GM12878 (cell line): Measurements from ENCODE around the gene CTCFL. TPM values are rescaled to one million over a fixed set of nuclear protein-coding genes. Genes with fewer than 3 reads are reported as not detected.

Experiments used
- BCL11A ChIP-seq: IDR thresholded peaks from 2 replicates; pipeline ENCODE4 v1.6.1; 2011; ENCODE audit warnings: low read depth, low read length
- BHLHE40 ChIP-seq, 2 experiments: fragments of 450-650 bp in 1 of 2; IDR thresholded peaks; 2 replicates each; pipeline ENCODE4 v1.6.1; 2011 to 2017; ENCODE audit warnings: low read depth in 2 of 2, borderline replicate concordance in 1 of 2, improper control_type of control experiment in 1 of 2, low read length in 1 of 2, mild to moderate bottlenecking in 1 of 2
- EED ChIP-seq: sonication (generic); IDR thresholded peaks from 2 replicates; pipeline ENCODE4 v1.6.1; 2016; ENCODE audit warnings: antibody characterized with exemption, low read depth
- HCFC1 ChIP-seq: fragments of 150-350 bp; IDR thresholded peaks from 2 replicates; pipeline ENCODE4 v1.6.1; 2014; ENCODE audit warnings: low read length
- KLF5 ChIP-seq: fragments of 450-650 bp; IDR thresholded peaks from 2 replicates; pipeline ENCODE4 v1.6.1; 2014; ENCODE audit warnings: mild to moderate bottlenecking; ENCODE audit not compliant: partially characterized antibody
- MEF2B ChIP-seq: fragments of 450-650 bp; IDR thresholded peaks from 2 replicates; pipeline ENCODE4 v1.6.1; 2018; ENCODE audit warnings: mild to moderate bottlenecking, moderate library complexity; ENCODE audit not compliant: partially characterized antibody, poor library complexity, severe bottlenecking
- POLR2AphosphoS5 ChIP-seq: IDR thresholded peaks from 2 replicates; pipeline ENCODE4 v1.6.1; 2011; ENCODE audit warnings: mild to moderate bottlenecking, low read length, inconsistent platforms
- RUNX3 ChIP-seq: IDR thresholded peaks from 2 replicates; pipeline ENCODE4 v1.6.1; 2012; ENCODE audit warnings: low read length, inconsistent platforms
- SPI1 ChIP-seq: IDR thresholded peaks from 2 replicates; pipeline ENCODE4 v1.6.1; 2011; ENCODE audit warnings: low read depth, mild to moderate bottlenecking, low read length, moderate library complexity, borderline replicate concordance; ENCODE audit not compliant: insufficient read depth
- TCF3 ChIP-seq: IDR thresholded peaks from 2 replicates; pipeline ENCODE4 v1.6.1; 2012; ENCODE audit warnings: low read depth, mild to moderate bottlenecking, low read length, borderline replicate concordance; ENCODE audit not compliant: insufficient read depth
- ZSCAN29 ChIP-seq: fragments of 450-650 bp; IDR thresholded peaks from 2 replicates; pipeline ENCODE4 v1.6.1; 2017; ENCODE audit warnings: mild to moderate bottlenecking, moderate library complexity
- polyA plus RNA-seq, 11 experiments: library from polyadenylated mRNA; depleted of rRNA in 4 of 11; unstranded in 6 of 11; stranded (reverse) in 5 of 11; fragments of >200 nt; fragmentation: Nextera tagmentation in 4 of 11; fragmentation: Illumina TruSeq in 1 of 11; extraction: Ambion mirVana in 4 of 11; extraction: Trizol in 1 of 11; gene quantifications; 1 replicate in 1 of 11; 2 replicates in 10 of 11; pipeline versions ENCODE4 v1.2.1 to v1.2.3, GENCODE V29; 2011 to 2016; ENCODE audit warnings: inconsistent platforms in 2 of 11, missing spikeins in 2 of 11, low read depth in 1 of 11
- total RNA-seq, 4 experiments: library from RNA; depleted of rRNA in 3 of 4; stranded (reverse); fragments of >200 nt in 3 of 4; fragmentation: Illumina TruSeq in 1 of 4; extraction: Trizol in 1 of 4; gene quantifications; 2 replicates each; pipeline versions ENCODE4 v1.2.1 to v1.2.3, GENCODE V29; 2013 to 2021
- TF ChIP-seq, protein P1 (sequence below): fragments of 450-650 bp; IDR thresholded peaks from 2 replicates; pipeline ENCODE4 v1.6.1; 2017; ENCODE audit warnings: mild to moderate bottlenecking, moderate library complexity
- TF ChIP-seq, protein P2 (sequence below): fragments of 450-650 bp; formaldehyde crosslinking; IDR thresholded peaks from 2 replicates; pipeline ENCODE4 v1.4.0; 2022; ENCODE audit warnings: mild to moderate bottlenecking, moderate library complexity
- TF ChIP-seq, protein P3 (sequence below): fragments of 450-650 bp; IDR thresholded peaks from 2 replicates; pipeline ENCODE4 v1.6.1; 2017; ENCODE audit warnings: borderline replicate concordance
- TF ChIP-seq, protein P4 (sequence below): fragments of 450-650 bp; IDR thresholded peaks from 2 replicates; pipeline ENCODE4 v1.6.1; 2017; ENCODE audit warnings: mild to moderate bottlenecking, moderate library complexity

Gene CTCFL
- total and polyA plus RNA-seq, 10 of the 15 experiments (the other 5 are each of a cell fraction or from before 2014, with no cell fraction given): 0.06 to 0.20 (median 0.11) TPM; not detected in 4

DNA sequence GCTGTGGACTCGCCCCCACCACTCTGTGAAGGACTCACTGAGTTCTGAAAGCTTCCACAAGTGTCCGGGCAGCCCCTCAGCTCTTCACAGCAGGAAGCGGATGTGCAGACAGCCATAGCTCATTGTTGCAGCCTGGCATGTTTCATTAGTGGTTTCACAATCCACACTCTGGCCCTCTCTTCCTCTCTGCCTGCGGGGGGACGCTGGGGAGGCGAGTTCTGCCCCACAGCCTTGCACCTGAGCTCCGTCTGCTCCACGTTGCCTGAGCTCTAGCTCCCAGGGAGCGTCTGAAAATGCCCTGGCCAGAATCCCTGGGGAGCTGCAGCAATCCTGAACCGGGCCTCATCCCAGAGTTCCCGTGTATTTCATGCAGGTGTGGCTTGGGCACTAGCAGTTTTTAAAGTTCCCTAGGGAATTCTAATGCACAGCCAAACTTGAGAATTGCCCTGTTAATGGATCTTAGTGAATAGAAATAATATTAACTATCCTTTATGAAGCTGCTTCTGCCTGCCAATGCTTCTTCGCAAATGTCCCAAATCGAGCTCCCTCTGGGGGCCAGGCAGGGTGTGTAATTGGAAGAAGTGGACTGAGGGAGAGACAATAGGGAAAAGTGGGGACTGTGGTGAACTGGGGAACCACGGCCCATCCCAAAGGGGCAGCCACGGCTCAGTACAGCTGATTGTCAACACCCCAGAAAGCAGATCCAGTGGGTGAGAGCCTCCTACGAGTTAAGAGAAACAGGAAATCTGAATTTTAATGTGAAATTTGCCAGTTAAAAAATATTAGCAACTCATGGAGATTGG, 51.5 kb downstream of the CTCFL start (continued):
- TF ChIP-seq, protein P1, sequence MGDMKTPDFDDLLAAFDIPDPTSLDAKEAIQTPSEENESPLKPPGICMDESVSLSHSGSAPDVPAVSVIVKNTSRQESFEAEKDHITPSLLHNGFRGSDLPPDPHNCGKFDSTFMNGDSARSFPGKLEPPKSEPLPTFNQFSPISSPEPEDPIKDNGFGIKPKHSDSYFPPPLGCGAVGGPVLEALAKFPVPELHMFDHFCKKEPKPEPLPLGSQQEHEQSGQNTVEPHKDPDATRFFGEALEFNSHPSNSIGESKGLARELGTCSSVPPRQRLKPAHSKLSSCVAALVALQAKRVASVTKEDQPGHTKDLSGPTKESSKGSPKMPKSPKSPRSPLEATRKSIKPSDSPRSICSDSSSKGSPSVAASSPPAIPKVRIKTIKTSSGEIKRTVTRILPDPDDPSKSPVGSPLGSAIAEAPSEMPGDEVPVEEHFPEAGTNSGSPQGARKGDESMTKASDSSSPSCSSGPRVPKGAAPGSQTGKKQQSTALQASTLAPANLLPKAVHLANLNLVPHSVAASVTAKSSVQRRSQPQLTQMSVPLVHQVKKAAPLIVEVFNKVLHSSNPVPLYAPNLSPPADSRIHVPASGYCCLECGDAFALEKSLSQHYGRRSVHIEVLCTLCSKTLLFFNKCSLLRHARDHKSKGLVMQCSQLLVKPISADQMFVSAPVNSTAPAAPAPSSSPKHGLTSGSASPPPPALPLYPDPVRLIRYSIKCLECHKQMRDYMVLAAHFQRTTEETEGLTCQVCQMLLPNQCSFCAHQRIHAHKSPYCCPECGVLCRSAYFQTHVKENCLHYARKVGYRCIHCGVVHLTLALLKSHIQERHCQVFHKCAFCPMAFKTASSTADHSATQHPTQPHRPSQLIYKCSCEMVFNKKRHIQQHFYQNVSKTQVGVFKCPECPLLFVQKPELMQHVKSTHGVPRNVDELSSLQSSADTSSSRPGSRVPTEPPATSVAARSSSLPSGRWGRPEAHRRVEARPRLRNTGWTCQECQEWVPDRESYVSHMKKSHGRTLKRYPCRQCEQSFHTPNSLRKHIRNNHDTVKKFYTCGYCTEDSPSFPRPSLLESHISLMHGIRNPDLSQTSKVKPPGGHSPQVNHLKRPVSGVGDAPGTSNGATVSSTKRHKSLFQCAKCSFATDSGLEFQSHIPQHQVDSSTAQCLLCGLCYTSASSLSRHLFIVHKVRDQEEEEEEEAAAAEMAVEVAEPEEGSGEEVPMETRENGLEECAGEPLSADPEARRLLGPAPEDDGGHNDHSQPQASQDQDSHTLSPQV: no peak
- TF ChIP-seq, protein P2, sequence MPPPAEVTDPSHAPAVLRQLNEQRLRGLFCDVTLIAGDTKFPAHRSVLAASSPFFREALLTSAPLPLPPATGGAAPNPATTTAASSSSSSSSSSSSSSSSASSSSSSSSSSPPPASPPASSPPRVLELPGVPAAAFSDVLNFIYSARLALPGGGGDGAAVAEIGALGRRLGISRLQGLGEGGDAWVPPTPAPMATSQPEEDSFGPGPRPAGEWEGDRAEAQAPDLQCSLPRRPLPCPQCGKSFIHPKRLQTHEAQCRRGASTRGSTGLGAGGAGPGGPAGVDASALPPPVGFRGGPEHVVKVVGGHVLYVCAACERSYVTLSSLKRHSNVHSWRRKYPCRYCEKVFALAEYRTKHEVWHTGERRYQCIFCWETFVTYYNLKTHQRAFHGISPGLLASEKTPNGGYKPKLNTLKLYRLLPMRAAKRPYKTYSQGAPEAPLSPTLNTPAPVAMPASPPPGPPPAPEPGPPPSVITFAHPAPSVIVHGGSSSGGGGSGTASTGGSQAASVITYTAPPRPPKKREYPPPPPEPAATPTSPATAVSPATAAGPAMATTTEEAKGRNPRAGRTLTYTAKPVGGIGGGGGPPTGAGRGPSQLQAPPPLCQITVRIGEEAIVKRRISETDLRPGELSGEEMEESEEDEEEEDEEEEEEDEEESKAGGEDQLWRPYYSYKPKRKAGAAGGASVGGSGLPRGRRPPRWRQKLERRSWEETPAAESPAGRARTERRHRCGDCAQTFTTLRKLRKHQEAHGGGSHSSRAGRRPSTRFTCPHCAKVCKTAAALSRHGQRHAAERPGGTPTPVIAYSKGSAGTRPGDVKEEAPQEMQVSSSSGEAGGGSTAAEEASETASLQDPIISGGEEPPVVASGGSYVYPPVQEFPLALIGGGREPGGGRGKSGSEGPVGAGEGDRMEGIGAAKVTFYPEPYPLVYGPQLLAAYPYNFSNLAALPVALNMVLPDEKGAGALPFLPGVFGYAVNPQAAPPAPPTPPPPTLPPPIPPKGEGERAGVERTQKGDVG: no peak
- TF ChIP-seq RUNX3: peak; percentile 71
- TF ChIP-seq SPI1: peak; percentile 58; the same call in 1 of the 2 replicates
- no peak for TF ChIP-seq KLF5
- TF ChIP-seq, protein P3, sequence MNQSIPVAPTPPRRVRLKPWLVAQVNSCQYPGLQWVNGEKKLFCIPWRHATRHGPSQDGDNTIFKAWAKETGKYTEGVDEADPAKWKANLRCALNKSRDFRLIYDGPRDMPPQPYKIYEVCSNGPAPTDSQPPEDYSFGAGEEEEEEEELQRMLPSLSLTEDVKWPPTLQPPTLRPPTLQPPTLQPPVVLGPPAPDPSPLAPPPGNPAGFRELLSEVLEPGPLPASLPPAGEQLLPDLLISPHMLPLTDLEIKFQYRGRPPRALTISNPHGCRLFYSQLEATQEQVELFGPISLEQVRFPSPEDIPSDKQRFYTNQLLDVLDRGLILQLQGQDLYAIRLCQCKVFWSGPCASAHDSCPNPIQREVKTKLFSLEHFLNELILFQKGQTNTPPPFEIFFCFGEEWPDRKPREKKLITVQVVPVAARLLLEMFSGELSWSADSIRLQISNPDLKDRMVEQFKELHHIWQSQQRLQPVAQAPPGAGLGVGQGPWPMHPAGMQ: no peak
- peak; percentile 68 for TF ChIP-seq EED
- 0 out of 2 replicates have a peak, but pooled peaks have one; percentile 35 for TF ChIP-seq TCF3
- peak; percentile 37 to 40; a peak in 1 of 4 replicates for TF ChIP-seq BHLHE40 (IDR thresholded peaks at IDR 0.05; ENCODE audit: borderline replicate concordance in 1 of 2, low read depth in 2 of 2, low read length in 1 of 2)
- peak; percentile 34; the same call in 1 of the 2 replicates for TF ChIP-seq HCFC1
- 0 out of 2 replicates have a peak, but pooled peaks have one; percentile 34 for TF ChIP-seq BCL11A
- TF ChIP-seq, protein P4, sequence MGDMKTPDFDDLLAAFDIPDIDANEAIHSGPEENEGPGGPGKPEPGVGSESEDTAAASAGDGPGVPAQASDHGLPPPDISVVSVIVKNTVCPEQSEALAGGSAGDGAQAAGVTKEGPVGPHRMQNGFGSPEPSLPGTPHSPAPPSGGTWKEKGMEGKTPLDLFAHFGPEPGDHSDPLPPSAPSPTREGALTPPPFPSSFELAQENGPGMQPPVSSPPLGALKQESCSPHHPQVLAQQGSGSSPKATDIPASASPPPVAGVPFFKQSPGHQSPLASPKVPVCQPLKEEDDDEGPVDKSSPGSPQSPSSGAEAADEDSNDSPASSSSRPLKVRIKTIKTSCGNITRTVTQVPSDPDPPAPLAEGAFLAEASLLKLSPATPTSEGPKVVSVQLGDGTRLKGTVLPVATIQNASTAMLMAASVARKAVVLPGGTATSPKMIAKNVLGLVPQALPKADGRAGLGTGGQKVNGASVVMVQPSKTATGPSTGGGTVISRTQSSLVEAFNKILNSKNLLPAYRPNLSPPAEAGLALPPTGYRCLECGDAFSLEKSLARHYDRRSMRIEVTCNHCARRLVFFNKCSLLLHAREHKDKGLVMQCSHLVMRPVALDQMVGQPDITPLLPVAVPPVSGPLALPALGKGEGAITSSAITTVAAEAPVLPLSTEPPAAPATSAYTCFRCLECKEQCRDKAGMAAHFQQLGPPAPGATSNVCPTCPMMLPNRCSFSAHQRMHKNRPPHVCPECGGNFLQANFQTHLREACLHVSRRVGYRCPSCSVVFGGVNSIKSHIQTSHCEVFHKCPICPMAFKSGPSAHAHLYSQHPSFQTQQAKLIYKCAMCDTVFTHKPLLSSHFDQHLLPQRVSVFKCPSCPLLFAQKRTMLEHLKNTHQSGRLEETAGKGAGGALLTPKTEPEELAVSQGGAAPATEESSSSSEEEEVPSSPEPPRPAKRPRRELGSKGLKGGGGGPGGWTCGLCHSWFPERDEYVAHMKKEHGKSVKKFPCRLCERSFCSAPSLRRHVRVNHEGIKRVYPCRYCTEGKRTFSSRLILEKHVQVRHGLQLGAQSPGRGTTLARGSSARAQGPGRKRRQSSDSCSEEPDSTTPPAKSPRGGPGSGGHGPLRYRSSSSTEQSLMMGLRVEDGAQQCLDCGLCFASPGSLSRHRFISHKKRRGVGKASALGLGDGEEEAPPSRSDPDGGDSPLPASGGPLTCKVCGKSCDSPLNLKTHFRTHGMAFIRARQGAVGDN: peak; percentile 80
- 0 out of 2 replicates have a peak, but pooled peaks have one; percentile 30 for TF ChIP-seq POLR2AphosphoS5
- no peak for TF ChIP-seq ZSCAN29
- peak; percentile 71 for TF ChIP-seq MEF2B
